GM19351 (cell line): ENCODE measurements around the gene RIN1.

Experiments
- ATAC-seq: cut with Tn5 transposase; IDR thresholded peaks from one replicate; pipeline ENCODE4 v1.9.1; 2021; ENCODE audit warnings: mild to moderate bottlenecking, moderate library complexity; ENCODE audit not compliant: unreplicated experiment

The RIN1 gene

GRCh38 chr11:66302656-66303055, 33.6 kb downstream of the RIN1 start:
- no peak for ATAC-seq

- ATAC-seq = no peak
Observed at GRCh38 chr11:66299186-66299585, 37.0 kb downstream of the RIN1 start.

- ATAC-seq = no peak
Observed at GRCh38 chr11:66297610-66298009, 38.6 kb downstream of the RIN1 start.

- ATAC-seq = no peak
Observed at GRCh38 chr11:66294626-66295620, 41.3 kb downstream of the RIN1 start.

GRCh38 chr11:66293777-66294625, 42.2 kb downstream of the RIN1 start:
- ATAC-seq = no peak

GRCh38 chr11:66293352-66293751, 42.9 kb downstream of the RIN1 start:
- no peak for ATAC-seq

- ATAC-seq = no peak
Observed at GRCh38 chr11:66292543-66293332, 43.5 kb downstream of the RIN1 start.

GRCh38 chr11:66291706-66292542, 44.3 kb downstream of the RIN1 start, which contains the start of gene TMEM151A:
TMEM151A (plus strand) TSS chr11:66291894; CDS start chr11:66292014, 120 bp downstream.
- ATAC-seq = no peak

GRCh38 chr11:66291303-66291705, 44.9 kb downstream of the RIN1 start:
- no peak for ATAC-seq

GRCh38 chr11:66290330-66290621, 46.0 kb downstream of the RIN1 start:
- ATAC-seq = no peak

GRCh38 chr11:66289548-66290329, 46.5 kb downstream of the RIN1 start:
- ATAC-seq = peak; percentile 34

- ATAC-seq = peak; percentile 93
Observed at GRCh38 chr11:66288671-66289547, 47.3 kb downstream of the RIN1 start, which contains the start of gene YIF1A. YIF1A (minus strand) TSS chr11:66289143; CDS start chr11:66288985, 158 bp downstream.

- no peak for ATAC-seq
Observed at GRCh38 chr11:66287889-66288670, 48.2 kb downstream of the RIN1 start.

GRCh38 chr11:66287211-66287888, 48.9 kb downstream of the RIN1 start:
- ATAC-seq = no peak

GRCh38 chr11:66286699-66287098, 49.5 kb downstream of the RIN1 start:
- no peak for ATAC-seq

GRCh38 chr11:66285250-66285947, 50.8 kb downstream of the RIN1 start:
- ATAC-seq = no peak
